GM23338 (cell line): ENCODE data around the gene TNFSF13B. TPM values are rescaled to one million over a fixed set of nuclear protein-coding genes. Genes with fewer than 3 reads are reported as not detected.

ENCODE experiments used
- ATAC-seq: fragments of 200-7000 bp; cut with Tn5 transposase; 3 replicates; pipeline ENCODE4 v1.9.1; 2020
- DNase-seq: peaks from one replicate; pipeline ENCODE4 v3.0.0-alpha.2; 2015; ENCODE audit warnings: low spot score
- H2AFZ ChIP-seq: fragments of 200-600 bp; sonication (generic); 2 replicates; pipeline ENCODE4 v1.8.0; 2016; ENCODE audit warnings: antibody characterized with exemption, mild to moderate bottlenecking, moderate library complexity
- H3F3A ChIP-seq: fragments of 200-600 bp; sonication (generic); replicated peaks from 2 replicates; pipeline ENCODE4 v1.8.0; 2017; ENCODE audit warnings: antibody characterized with exemption, mixed run types, low read depth
- H3K27ac ChIP-seq: fragments of 200-600 bp; sonication (generic); 2 replicates; pipeline ENCODE4 v1.6.1; 2016; ENCODE audit warnings: low read depth
- H3K27me3 ChIP-seq: fragments of 200-600 bp; sonication (generic); 2 replicates; pipeline ENCODE4 v1.8.0; 2016; ENCODE audit warnings: mild to moderate bottlenecking, mixed run types, moderate library complexity; ENCODE audit not compliant: insufficient read depth
- H3K36me3 ChIP-seq: fragments of 200-600 bp; sonication (generic); 2 replicates; pipeline ENCODE4 v1.8.0; 2016; ENCODE audit warnings: mild to moderate bottlenecking; ENCODE audit not compliant: insufficient read depth
- H3K4me1 ChIP-seq: fragments of 200-600 bp; sonication (generic); 2 replicates; pipeline ENCODE4 v1.8.0; 2016; ENCODE audit warnings: mild to moderate bottlenecking, moderate library complexity; ENCODE audit not compliant: insufficient read depth
- H3K4me2 ChIP-seq: fragments of 200-600 bp; sonication (generic); 2 replicates; pipeline ENCODE4 v1.7.1; 2017; ENCODE audit warnings: mixed run types
- H3K4me3 ChIP-seq: fragments of 200-600 bp; sonication (generic); 2 replicates; pipeline ENCODE4 v1.6.1; 2016; ENCODE audit warnings: mixed run types
- H3K79me2 ChIP-seq: fragments of 200-600 bp; sonication (generic); replicated peaks from 2 replicates; pipeline ENCODE4 v1.8.0; 2017; ENCODE audit warnings: mild to moderate bottlenecking; ENCODE audit not compliant: insufficient read depth
- H3K9me2 ChIP-seq: fragments of 200-600 bp; sonication (generic); 2 replicates; pipeline ENCODE4 v1.8.0; 2017; ENCODE audit not compliant: insufficient read depth
- H4K20me1 ChIP-seq: fragments of 200-600 bp; sonication (generic); replicated peaks from 2 replicates; pipeline ENCODE4 v1.8.0; 2017; ENCODE audit warnings: mild to moderate bottlenecking; ENCODE audit not compliant: insufficient read depth
- H3K27ac Mint-ChIP-seq: 2 replicates; pipeline ENCODE4 v1.8.0; 2020; ENCODE audit warnings: inconsistent platforms, mild to moderate bottlenecking, moderate library complexity, mixed read lengths
- H3K27me3 Mint-ChIP-seq: 3 replicates; pipeline ENCODE4 v1.8.0; 2022; ENCODE audit warnings: low read depth, mild to moderate bottlenecking, moderate library complexity, mixed read lengths, inconsistent platforms; ENCODE audit not compliant: insufficient read depth, poor library complexity
- H3K36me3 Mint-ChIP-seq: 3 replicates; pipeline ENCODE4 v1.8.0; 2021; ENCODE audit warnings: low read depth, mild to moderate bottlenecking, inconsistent platforms, moderate library complexity, mixed read lengths
- H3K4me1 Mint-ChIP-seq: 3 replicates; pipeline ENCODE4 v1.8.0; 2020; ENCODE audit warnings: mild to moderate bottlenecking, inconsistent platforms, mixed read lengths
- H3K4me3 Mint-ChIP-seq: 3 replicates; pipeline ENCODE4 v1.8.0; 2021; ENCODE audit warnings: moderate library complexity, mild to moderate bottlenecking, inconsistent platforms, mixed read lengths
- H3K9me3 Mint-ChIP-seq: 3 replicates; pipeline ENCODE4 v1.8.0; 2020; ENCODE audit warnings: moderate library complexity, mild to moderate bottlenecking, inconsistent platforms, mixed read lengths
- CTCF ChIP-seq, 2 experiments: fragments of 200-600 bp in 1 of 2; sonication (generic) in 1 of 2; conservative IDR thresholded peaks; 2 replicates each; pipeline versions ENCODE4 v1.5.1 to v1.6.1; 2016 to 2017; ENCODE audit warnings: antibody characterized with exemption in 2 of 2, low read depth in 2 of 2, mild to moderate bottlenecking in 2 of 2, moderate library complexity in 1 of 2
- ETS1 ChIP-seq: IDR thresholded peaks from 2 replicates; pipeline ENCODE4 v1.6.1; 2016; ENCODE audit warnings: antibody characterized with exemption
- EZH2 ChIP-seq: fragments of 200-600 bp; sonication (generic); IDR thresholded peaks from one replicate; pipeline ENCODE4 v1.8.0; 2017; ENCODE audit warnings: antibody characterized with exemption, mild to moderate bottlenecking, low read depth; ENCODE audit not compliant: unreplicated experiment
- JUNB ChIP-seq: IDR thresholded peaks from one replicate; pipeline ENCODE4 v1.6.1; 2016; ENCODE audit warnings: antibody characterized with exemption; ENCODE audit not compliant: unreplicated experiment
- NANOG ChIP-seq: IDR thresholded peaks from 2 replicates; pipeline ENCODE4 v1.6.1; 2016; ENCODE audit warnings: antibody characterized with exemption, borderline replicate concordance
- POLR2AphosphoS5 ChIP-seq: IDR thresholded peaks from 2 replicates; pipeline ENCODE4 v1.6.1; 2016; ENCODE audit warnings: antibody characterized with exemption, low read depth
- REST ChIP-seq: IDR thresholded peaks from one replicate; pipeline ENCODE4 v1.6.1; 2018; ENCODE audit warnings: antibody characterized with exemption; ENCODE audit not compliant: unreplicated experiment
- STAT1 ChIP-seq: IDR thresholded peaks from one replicate; pipeline ENCODE4 v1.6.1; 2016; ENCODE audit warnings: antibody characterized with exemption; ENCODE audit not compliant: unreplicated experiment
- ZNF114 ChIP-seq: fragments of 250-450 bp; sonication (Bioruptor Pico); IDR thresholded peaks from 2 replicates; pipeline ENCODE4 v1.5.0; 2020; ENCODE audit warnings: mild to moderate bottlenecking, moderate library complexity
- ZNF331 ChIP-seq: fragments of 250-450 bp; sonication (Bioruptor Pico); IDR thresholded peaks from 2 replicates; pipeline ENCODE4 v1.5.0; 2020; ENCODE audit warnings: low read depth, mild to moderate bottlenecking, moderate library complexity
- ZNF462 ChIP-seq: fragments of 250-450 bp; sonication (Bioruptor Pico); IDR thresholded peaks from 2 replicates; pipeline ENCODE4 v1.5.0; 2020; ENCODE audit warnings: mild to moderate bottlenecking, moderate library complexity
- polyA plus RNA-seq: library from polyadenylated mRNA; unstranded; fragments of >200 nt; fragmentation: Nextera tagmentation; extraction: Ambion mirVana; gene quantifications from 2 replicates; pipeline ENCODE4 v1.2.1, GENCODE V29; 2016
- total RNA-seq: library from RNA; depleted of rRNA; stranded (reverse); fragments of >200 nt; shearing (Covaris generic); gene quantifications from 2 replicates; pipeline ENCODE4 v1.2.3, GENCODE V29; 2014

Gene TNFSF13B
- total and polyA plus RNA-seq, 2 experiments from 2014 or later: 0.10 to 0.55 TPM

- Mint-ChIP-seq H3K36me3 (no peaks in the 10 kb centered on the region), H3K4me3 (no peak overlapping the region), H3K27me3 (no peaks in the 10 kb centered on the region), H3K27ac (no peak overlapping the region), H3K4me1 (no peaks in the 10 kb centered on the region), H3K9me3 (no peaks in the 10 kb centered on the region)
- Histone ChIP-seq H3K4me3 (no peak overlapping the region), H2AFZ (no peak overlapping the region), H3K9me2 (no peaks in the 10 kb centered on the region), H3K27me3 (no peaks in the 10 kb centered on the region), H3K4me2 (no peak overlapping the region), H4K20me1 (no peaks in the 10 kb centered on the region), H3K79me2 (no peaks in the 10 kb centered on the region), H3K36me3 (no peaks in the 10 kb centered on the region), H3K27ac (no peak overlapping the region), H3F3A (no peaks in the 10 kb centered on the region), H3K4me1 (no peaks in the 10 kb centered on the region)
- no peak for ATAC-seq
- TF ChIP-seq NANOG: no peak
- no peak for TF ChIP-seq ZNF331 (CRISPR knock-in tag)
- TF ChIP-seq ETS1: no peak
- no peak for TF ChIP-seq POLR2AphosphoS5
- TF ChIP-seq ZNF462: no peak
- TF ChIP-seq STAT1: no peak
- no peak for TF ChIP-seq REST
- TF ChIP-seq CTCF (conservative IDR thresholded peaks at IDR 0.05; ENCODE audit: low read depth in 2 of 2): no peak
- TF ChIP-seq EZH2: no peak
- no peak for TF ChIP-seq JUNB
- TF ChIP-seq ZNF114 (CRISPR knock-in tag): no peak
- no peak for DNase-seq
These were observed 27.6 kb downstream of the TNFSF13B start for GRCh38 chr13:108297114-108297513.
